ENCODE data around the gene CENPU.

GRCh38 chr4:184713887-184714286 is 20.0 kb downstream of the CENPU start:
- TF ChIP-seq CTCF (IDR thresholded peaks at IDR 0.05) = no peak
- no peak for TF ChIP-seq POLR2A (IDR thresholded peaks at IDR 0.05)
